Fibroblast of upper back skin (primary cell): Measurements from ENCODE around the gene BHLHE23.
"Not testable (repeated sequence)": the region's sequence is repeated elsewhere in the genome, so short reads cannot be mapped to it uniquely, and the experiment has no call there.

Experiments
- DNase-seq: peaks from one replicate; pipeline ENCODE4 v3.0.0-alpha.2; 2013

Gene BHLHE23

GRCh38 chr20:62970307-62971210, 36.2 kb downstream of the BHLHE23 start:
- no peak for DNase-seq

GRCh38 chr20:62969939-62970306, 36.8 kb downstream of the BHLHE23 start:
- DNase-seq = no peak

GRCh38 chr20:62969179-62969760, 37.5 kb downstream of the BHLHE23 start:
- DNase-seq = no peak

GRCh38 chr20:62968378-62969178, 38.2 kb downstream of the BHLHE23 start:
- no peak for DNase-seq

GRCh38 chr20:62967628-62968351, 39.0 kb downstream of the BHLHE23 start:
- DNase-seq = no peak

GRCh38 chr20:62967149-62967501, 39.6 kb downstream of the BHLHE23 start:
- DNase-seq = no peak

- DNase-seq = no peak
These were observed 40.3 kb downstream of the BHLHE23 start for GRCh38 chr20:62966212-62967148.

- no peak for DNase-seq
These were observed 41.4 kb downstream of the BHLHE23 start for GRCh38 chr20:62965363-62965771.

GRCh38 chr20:62964700-62965099, 42.1 kb downstream of the BHLHE23 start:
- no peak for DNase-seq

GRCh38 chr20:62963614-62964397, 43.0 kb downstream of the BHLHE23 start:
- no peak for DNase-seq

GRCh38 chr20:62962891-62963613, 43.7 kb downstream of the BHLHE23 start:
- no peak for DNase-seq

- no peak for DNase-seq
These were observed 44.4 kb downstream of the BHLHE23 start for GRCh38 chr20:62962221-62962879.

- no peak for DNase-seq
These were observed 45.0 kb downstream of the BHLHE23 start for GRCh38 chr20:62961799-62962198.

- no peak for DNase-seq
These were observed 45.4 kb downstream of the BHLHE23 start for GRCh38 chr20:62961310-62961783.

GRCh38 chr20:62960446-62961309, 46.1 kb downstream of the BHLHE23 start:
- not testable (repeated sequence) for DNase-seq

- DNase-seq = no peak
These were observed 46.7 kb downstream of the BHLHE23 start for GRCh38 chr20:62959998-62960436.

- DNase-seq = no peak
These were observed 47.4 kb downstream of the BHLHE23 start for GRCh38 chr20:62959101-62959971.
